K562 (cell line): ENCODE measurements around the gene GFAP. TPM values are rescaled to one million over a fixed set of nuclear protein-coding genes. Genes with fewer than 3 reads are reported as not detected.

Experiments used
- ATAC-seq: fragments of 200-7000 bp; cut with Tn5 transposase; 3 replicates; pipeline ENCODE4 v1.9.1; 2020; ENCODE audit warnings: moderate library complexity
- BruUV-seq: library from RNA; stranded (reverse); fragments of 400-500 nt; replicated peaks from 2 replicates; lab custom pipeline; 2021; lab: Mats Ljungman, UMichigan
- CTCF ChIA-PET: fragments of 300-600 bp; formaldehyde crosslinking; extraction: SDS; loops from one replicate; lab custom pipeline; 2021; ENCODE audit warnings: low intra/inter-chr PET ratio; lab: Yijun Ruan, JAX
- POLR2A ChIA-PET: fragments of 300-600, 350-650 bp; sonication (Branson Sonifier 250); formaldehyde crosslinking; extraction: SDS; loops from one replicate; lab custom pipeline; 2021; ENCODE audit warnings: antibody characterized with exemption, inconsistent platforms; lab: Yijun Ruan, JAX
- DNase-seq, 4 experiments: peaks; one replicate each; pipeline versions ENCODE4 v3.0.0 to v3.0.0-alpha.2; 2011 to 2018; ENCODE audit warnings: low spot score in 3 of 4, mixed read lengths in 3 of 4; ENCODE audit errors: extremely low read depth in 1 of 4
- FAIRE-seq: peaks from 2 replicates; lab custom pipeline; 2011; peaks lifted over from hg19 to GRCh38; lab: Jason Lieb, UNC
- H2AFZ ChIP-seq: 2 replicates; pipeline ENCODE4 v1.6.0; 2011; ENCODE audit warnings: low read depth, low read length, control low read depth, inconsistent platforms
- H3K27ac ChIP-seq: fragments of 200-600 bp; 3 replicates; pipeline ENCODE4 v1.8.0; 2011; ENCODE audit warnings: low read depth, mild to moderate bottlenecking, control low read depth, inconsistent platforms, low read length, moderate library complexity, mixed read lengths; ENCODE audit errors: extremely low read depth
- H3K27me3 ChIP-seq, 2 experiments: fragments of 300-600 bp in 1 of 2; 2 replicates in 1 of 2; 3 replicates in 1 of 2; pipeline versions ENCODE4 v1.6.0 to v1.8.0; 2011; ENCODE audit warnings: inconsistent platforms in 2 of 2, low read length in 2 of 2, mild to moderate bottlenecking in 1 of 2, mixed read lengths in 1 of 2, moderate library complexity in 1 of 2; ENCODE audit not compliant: control insufficient read depth in 2 of 2, insufficient read depth in 2 of 2
- H3K36me3 ChIP-seq: fragments of 300-600 bp; 3 replicates; pipeline ENCODE4 v1.8.0; 2011; ENCODE audit warnings: mild to moderate bottlenecking, low read length, inconsistent platforms; ENCODE audit not compliant: control insufficient read depth, insufficient read depth
- H3K4me1 ChIP-seq, 2 experiments: fragments of 200-600 bp in 1 of 2; replicated peaks in 1 of 2; 2 replicates in 1 of 2; 3 replicates in 1 of 2; pipeline versions ENCODE4 v1.5.1 to v1.8.0; 2011; ENCODE audit warnings: inconsistent platforms in 2 of 2, low read length in 2 of 2, mild to moderate bottlenecking in 1 of 2, mixed read lengths in 1 of 2, moderate library complexity in 1 of 2; ENCODE audit not compliant: control insufficient read depth in 2 of 2, insufficient read depth in 2 of 2
- H3K4me2 ChIP-seq: 2 replicates; pipeline ENCODE4 v1.6.1; 2011; ENCODE audit warnings: low read length, control low read depth, inconsistent platforms, mixed read lengths; ENCODE audit not compliant: insufficient read depth
- H3K4me3 ChIP-seq: fragments of 200-600 bp; sonication (generic), shearing (Covaris generic); 2 replicates; pipeline ENCODE4 v1.5.1; 2016; ENCODE audit warnings: control low read depth, inconsistent platforms
- H3K79me2 ChIP-seq: fragments of 200-600 bp; 3 replicates; pipeline ENCODE4 v1.8.0; 2011; ENCODE audit warnings: low read length, inconsistent platforms; ENCODE audit not compliant: control insufficient read depth, insufficient read depth
- H3K9ac ChIP-seq, 2 experiments: 2 replicates each; pipeline versions ENCODE4 v1.6.0 to v1.6.1; 2011; ENCODE audit warnings: low read depth in 2 of 2, low read length in 2 of 2, control low read depth in 1 of 2, inconsistent platforms in 1 of 2, mild to moderate bottlenecking in 1 of 2, mixed read lengths in 1 of 2; ENCODE audit not compliant: insufficient read depth in 1 of 2
- H3K9me1 ChIP-seq: one replicate; pipeline ENCODE4 v1.6.0; 2011; ENCODE audit warnings: inconsistent platforms, mild to moderate bottlenecking, low read length, moderate library complexity; ENCODE audit not compliant: control insufficient read depth, insufficient read depth
- H3K9me3 ChIP-seq: replicated peaks from 2 replicates; pipeline ENCODE4 v1.5.1; 2011; ENCODE audit warnings: low read depth, low read length, inconsistent platforms; ENCODE audit not compliant: control insufficient read depth, insufficient read depth
- H4K20me1 ChIP-seq: replicated peaks from 2 replicates; pipeline ENCODE4 v1.6.1; 2011; ENCODE audit warnings: low read length, inconsistent platforms, mixed read lengths; ENCODE audit not compliant: control insufficient read depth, insufficient read depth
- HDAC1 ChIP-seq, 2 experiments: fragments of 450-650 bp; IDR thresholded peaks; 2 replicates each; pipeline ENCODE4 v1.6.1; 2016 to 2017; ENCODE audit warnings: inconsistent platforms in 1 of 2, mild to moderate bottlenecking in 1 of 2, moderate library complexity in 1 of 2
- WHSC1 ChIP-seq: IDR thresholded peaks from one replicate; pipeline ENCODE4 v1.6.1; 2012; ENCODE audit warnings: low read length, control low read depth, inconsistent platforms
- ZNF644 ChIP-seq: fragments of 200-800 bp; sonication (Bioruptor generic); IDR thresholded peaks from 2 replicates; pipeline ENCODE4 v1.6.1; 2016; ENCODE audit warnings: low read depth, missing genetic modification characterization, missing compliant biosample characterization
- WGBS: fragments of 100-300 bp; shearing (Covaris generic); methylation state at CpG from one replicate; pipeline ENCODE4 v1.1.6; 2016; ENCODE audit warnings: low coverage, mixed read lengths; ENCODE audit not compliant: insufficient coverage; ENCODE audit errors: missing lambda C conversion rate; 5-methylcytosine and 5-hydroxymethylcytosine counted together
- in situ Hi-C: fragments of 300-500 bp; cut with MboI; formaldehyde crosslinking; loops from 4 replicates; pipeline ENCODE4 v1.15.0; 2018; ENCODE audit warnings: inconsistent platforms, mixed read lengths
- intact Hi-C: fragments of 100-400 bp; cut with micrococcal nuclease; formaldehyde crosslinking; loops from 2 replicates; pipeline ENCODE4 v1.14.2; 2022
- polyA plus RNA-seq, 8 experiments: library from polyadenylated mRNA; depleted of rRNA in 4 of 8; stranded (reverse) in 5 of 8; unstranded in 3 of 8; fragments of >200 nt; fragmentation: Nextera tagmentation in 2 of 8; fragmentation: Illumina TruSeq in 1 of 8; extraction: Ambion mirVana in 2 of 8; extraction: Trizol in 1 of 8; gene quantifications; 2 replicates each; pipeline versions ENCODE4 v1.2.1 to v1.2.3, GENCODE V29; 2011 to 2014; ENCODE audit warnings: inconsistent platforms in 1 of 8, missing spikeins in 1 of 8
- total RNA-seq, 7 experiments: library from RNA; depleted of rRNA in 6 of 7; stranded (reverse); fragments of >200 nt in 6 of 7; fragmentation: Illumina TruSeq in 2 of 7; extraction: Trizol in 2 of 7; gene quantifications; 2 replicates each; pipeline versions ENCODE4 v1.2.1 to v1.2.3, GENCODE V29; 2011 to 2021; ENCODE audit warnings: low replicate concordance in 1 of 7
- TF ChIP-seq, protein P1 (sequence below): fragments of 250-450 bp; sonication (Bioruptor Pico); IDR thresholded peaks from 2 replicates; pipeline ENCODE4 v1.5.0; 2021
- TF ChIP-seq, protein P2 (sequence below), 2 experiments: IDR thresholded peaks; 2 replicates each; pipeline ENCODE4 v1.6.1; 2011; ENCODE audit warnings: borderline replicate concordance in 1 of 2, control low read depth in 1 of 2, low read depth in 1 of 2, low read length in 1 of 2, mild to moderate bottlenecking in 1 of 2, mixed read lengths in 1 of 2, moderate library complexity in 1 of 2; ENCODE audit not compliant: insufficient read depth in 1 of 2, insufficient read length in 1 of 2, poor library complexity in 1 of 2, severe bottlenecking in 1 of 2; ENCODE audit errors: extremely low read depth in 1 of 2

The GFAP gene
- total and polyA plus RNA-seq, 9 of the 15 experiments (the other 6 are each of a cell fraction or from before 2014, with no cell fraction given), result 0.07 to 1.4 (median 0.60) TPM; not detected in 1

DNA sequence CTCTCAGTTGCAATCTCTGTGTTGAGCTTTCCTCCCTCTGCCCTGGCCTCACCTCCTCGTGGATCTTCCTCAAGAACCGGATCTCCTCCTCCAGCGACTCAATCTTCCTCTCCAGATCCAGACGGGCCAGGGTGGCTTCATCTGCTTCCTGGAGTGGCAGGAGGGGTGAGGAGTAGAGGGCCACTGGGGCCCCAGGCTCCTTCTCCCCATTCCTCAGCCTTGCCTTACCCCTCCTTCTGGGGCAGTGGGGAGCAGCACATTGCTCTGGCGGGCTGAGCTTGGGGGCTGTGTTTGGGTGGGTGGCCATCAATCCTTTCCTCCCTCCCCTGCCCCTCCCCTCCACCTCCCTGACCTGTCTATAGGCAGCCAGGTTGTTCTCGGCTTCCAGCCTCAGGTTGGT, 1.6 kb downstream of the GFAP start:
- H3K4me3 ChIP-seq, result no peak overlapping the region

More for the DNA sequence above, 1.6 kb downstream of the GFAP start:
- intact Hi-C loops, result no loop called here
- no peaks in the 10 kb centered on the region for H3K79me2 ChIP-seq
- no peak overlapping the region for H3K9ac ChIP-seq
- H3K9me1 ChIP-seq, result no peaks in the 10 kb centered on the region
- ChIA-PET CTCF (no interaction called here), POLR2A (interaction anchor here (0.5 to 1.2 kb wide), 3 partner anchors 13 to 276 kb away, joined by 3 to 4 read pairs (median 4); no protein-coding TSS in a partner anchor)
- no peak for FAIRE-seq
- no peaks in the 10 kb centered on the region for H3K9me3 ChIP-seq
- 6% methylated on average over 3 of the region's 6 CpGs for WGBS
- H3K4me2 ChIP-seq, result no peak overlapping the region
- BruUV-seq, result no TSS peak
- no peak overlapping the region for H3K27ac ChIP-seq
- no peak for ATAC-seq
- H2AFZ ChIP-seq, result peak overlapping the region; percentile 68
- peak in 2 of 4 experiments; percentile 51 to 53 for DNase-seq
- TF ChIP-seq HDAC1 (IDR thresholded peaks at IDR 0.05) (0 out of 4 replicates have a peak, but pooled peaks of 1 of the 2 experiments have one; percentile 11), WHSC1 (no peak), ZNF644 (tag) (no peak)
- TF ChIP-seq, protein P1, sequence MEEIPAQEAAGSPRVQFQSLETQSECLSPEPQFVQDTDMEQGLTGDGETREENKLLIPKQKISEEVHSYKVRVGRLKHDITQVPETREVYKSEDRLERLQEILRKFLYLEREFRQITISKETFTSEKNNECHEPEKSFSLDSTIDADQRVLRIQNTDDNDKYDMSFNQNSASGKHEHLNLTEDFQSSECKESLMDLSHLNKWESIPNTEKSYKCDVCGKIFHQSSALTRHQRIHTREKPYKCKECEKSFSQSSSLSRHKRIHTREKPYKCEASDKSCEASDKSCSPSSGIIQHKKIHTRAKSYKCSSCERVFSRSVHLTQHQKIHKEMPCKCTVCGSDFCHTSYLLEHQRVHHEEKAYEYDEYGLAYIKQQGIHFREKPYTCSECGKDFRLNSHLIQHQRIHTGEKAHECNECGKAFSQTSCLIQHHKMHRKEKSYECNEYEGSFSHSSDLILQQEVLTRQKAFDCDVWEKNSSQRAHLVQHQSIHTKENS (CRISPR knock-in tag), result no peak
- TF ChIP-seq, protein P2, sequence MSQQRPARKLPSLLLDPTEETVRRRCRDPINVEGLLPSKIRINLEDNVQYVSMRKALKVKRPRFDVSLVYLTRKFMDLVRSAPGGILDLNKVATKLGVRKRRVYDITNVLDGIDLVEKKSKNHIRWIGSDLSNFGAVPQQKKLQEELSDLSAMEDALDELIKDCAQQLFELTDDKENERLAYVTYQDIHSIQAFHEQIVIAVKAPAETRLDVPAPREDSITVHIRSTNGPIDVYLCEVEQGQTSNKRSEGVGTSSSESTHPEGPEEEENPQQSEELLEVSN (IDR thresholded peaks at IDR 0.05; ENCODE audit: borderline replicate concordance in 1 of 2, extremely low read depth in 1 of 2, insufficient read depth in 1 of 2, insufficient read length in 1 of 2, low read depth in 1 of 2, low read length in 1 of 2, poor library complexity in 1 of 2, severe bottlenecking in 1 of 2), result no peak
- H3K4me1 ChIP-seq, result peaks cover 9 to 32% of the 10 kb centered on the region in 2 experiments; a peak in 4 of 5 replicates
- H4K20me1 ChIP-seq, result no peaks in the 10 kb centered on the region
- no peaks in the 10 kb centered on the region for H3K36me3 ChIP-seq
- H3K27me3 ChIP-seq, result peaks cover 0 to 11% of the 10 kb centered on the region in 2 experiments; a peak in 1 of 5 replicates
- in situ Hi-C loops, result no loop called here
